NOMO-1 treated with DMSO at 0.1 percent for 48 hours (cell line): ENCODE data around the gene CDKAL1.
"Not testable (repeated sequence)": the region's sequence is repeated elsewhere in the genome, so short reads cannot be mapped to it uniquely, and the experiment has no call there.

Source experiments
- DNase-seq: peaks from one replicate; lab custom pipeline; 2025; ENCODE audit not compliant: unreplicated experiment; lab: John Stamatoyannopoulos, UW

Gene CDKAL1

DNA sequence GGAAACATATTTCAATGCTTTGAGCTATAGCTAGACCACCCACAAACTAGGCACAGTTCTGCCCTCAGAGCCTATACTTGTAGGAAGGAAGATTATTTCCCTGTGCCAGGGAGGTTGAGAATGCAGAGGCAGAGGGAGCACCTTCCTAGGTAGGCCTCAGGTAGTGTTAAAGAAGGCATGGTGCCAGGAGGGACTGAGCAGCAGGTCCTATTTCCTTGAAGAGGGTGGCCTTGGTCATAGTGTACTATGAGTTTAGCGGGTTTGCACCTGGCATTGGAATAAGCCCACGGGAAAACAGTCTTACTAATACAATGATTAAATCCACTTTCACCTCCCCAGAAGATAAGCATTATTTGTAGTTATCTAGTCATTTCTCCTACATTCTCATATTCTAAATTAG, 375.4 kb downstream of the CDKAL1 start:
- no peak for DNase-seq

DNA sequence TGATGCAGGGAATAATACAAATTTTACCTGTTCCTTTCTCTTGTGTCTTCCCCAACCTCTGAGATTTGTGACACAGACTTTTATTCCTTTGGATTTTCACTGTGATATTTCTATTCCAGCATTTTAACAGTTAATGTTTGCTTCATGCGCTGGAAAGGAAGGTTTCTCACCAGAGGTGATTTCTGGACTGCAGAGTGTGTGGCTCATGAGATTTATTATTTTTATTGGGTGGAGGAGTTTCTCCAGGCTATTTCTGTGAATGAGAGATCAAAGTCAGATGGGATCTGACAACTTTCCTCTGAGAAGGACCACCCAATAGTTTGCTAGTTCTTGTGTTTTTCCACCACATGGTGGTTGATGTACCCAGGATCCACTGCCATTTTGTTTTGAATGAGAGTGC, 377.5 kb downstream of the CDKAL1 start:
- DNase-seq = no peak

DNA sequence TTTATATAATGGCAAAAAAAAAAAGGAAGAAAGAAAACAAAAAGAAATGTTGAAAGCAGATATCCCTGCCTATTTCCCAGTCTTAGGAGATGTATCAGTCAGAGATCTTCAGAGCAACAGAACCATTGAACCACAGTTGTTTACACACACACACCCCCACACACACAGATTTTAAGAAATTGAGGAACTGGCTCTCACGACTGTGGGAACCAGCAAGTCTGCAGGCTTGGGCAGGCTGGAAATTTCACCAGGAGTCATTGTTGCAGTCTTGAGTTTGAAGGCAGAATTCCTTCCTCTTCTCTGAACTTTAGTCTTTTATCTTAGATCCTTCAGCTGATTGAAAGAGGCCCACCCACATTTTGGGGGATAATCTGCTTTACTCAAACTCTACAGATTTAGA, 380.9 kb downstream of the CDKAL1 start:
- DNase-seq = no peak

DNA sequence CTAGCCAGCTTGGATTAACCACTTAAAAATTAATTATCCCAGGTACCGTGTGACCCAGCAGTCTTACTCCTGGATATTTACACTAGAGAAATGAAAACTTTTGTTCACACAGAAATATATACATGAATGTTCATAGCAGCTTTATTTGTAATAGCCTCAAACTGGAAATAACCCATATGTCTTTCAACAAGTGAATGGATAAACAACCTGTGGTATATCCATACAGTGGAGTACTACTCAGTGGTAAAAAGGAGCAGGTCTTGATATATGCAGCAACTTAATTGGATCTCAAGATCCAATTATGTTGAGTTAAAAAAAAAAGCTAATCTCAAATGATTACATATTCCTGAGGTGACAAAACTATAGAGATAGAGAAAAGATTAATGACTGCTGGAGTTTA, 381.4 kb downstream of the CDKAL1 start:
- DNase-seq = no peak

DNA sequence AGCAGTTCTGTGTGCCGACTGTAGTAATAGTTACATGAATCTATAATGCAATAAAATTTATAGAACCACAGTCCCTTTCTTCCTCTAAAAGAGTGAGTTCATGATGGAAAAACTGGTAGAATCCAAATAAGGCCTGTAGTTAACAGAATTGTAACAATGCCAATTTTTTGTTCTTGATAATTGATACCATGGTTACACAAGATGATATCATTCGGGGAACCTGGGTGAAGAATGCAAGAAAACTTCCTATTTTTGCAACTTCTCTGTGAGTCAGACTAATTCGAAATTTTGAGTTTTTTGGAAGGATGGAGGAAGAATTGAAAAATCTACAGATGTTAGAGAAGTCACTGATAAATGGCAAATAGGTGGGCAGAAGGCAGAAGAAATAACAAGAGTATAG, 381.8 kb downstream of the CDKAL1 start:
- DNase-seq = no peak

DNA sequence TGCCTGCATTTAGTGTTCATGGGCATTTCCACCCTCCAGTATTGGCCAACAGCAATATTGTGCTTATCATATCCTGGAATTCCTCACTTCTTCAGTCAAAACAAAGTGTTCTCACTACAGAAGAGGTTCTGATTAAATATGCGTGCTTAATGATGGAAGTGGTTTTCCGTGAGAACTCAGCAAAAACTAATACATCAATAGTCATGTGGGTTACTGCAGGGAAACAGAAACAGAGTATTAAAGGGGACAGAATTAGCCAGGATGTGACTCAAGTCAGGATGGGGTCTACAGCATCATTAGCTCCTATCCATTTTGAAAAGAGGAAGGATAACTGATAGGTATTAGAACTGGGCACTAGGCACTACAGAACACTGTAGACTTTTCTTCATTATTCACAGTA, 384.6 kb downstream of the CDKAL1 start:
- DNase-seq = no peak

DNA sequence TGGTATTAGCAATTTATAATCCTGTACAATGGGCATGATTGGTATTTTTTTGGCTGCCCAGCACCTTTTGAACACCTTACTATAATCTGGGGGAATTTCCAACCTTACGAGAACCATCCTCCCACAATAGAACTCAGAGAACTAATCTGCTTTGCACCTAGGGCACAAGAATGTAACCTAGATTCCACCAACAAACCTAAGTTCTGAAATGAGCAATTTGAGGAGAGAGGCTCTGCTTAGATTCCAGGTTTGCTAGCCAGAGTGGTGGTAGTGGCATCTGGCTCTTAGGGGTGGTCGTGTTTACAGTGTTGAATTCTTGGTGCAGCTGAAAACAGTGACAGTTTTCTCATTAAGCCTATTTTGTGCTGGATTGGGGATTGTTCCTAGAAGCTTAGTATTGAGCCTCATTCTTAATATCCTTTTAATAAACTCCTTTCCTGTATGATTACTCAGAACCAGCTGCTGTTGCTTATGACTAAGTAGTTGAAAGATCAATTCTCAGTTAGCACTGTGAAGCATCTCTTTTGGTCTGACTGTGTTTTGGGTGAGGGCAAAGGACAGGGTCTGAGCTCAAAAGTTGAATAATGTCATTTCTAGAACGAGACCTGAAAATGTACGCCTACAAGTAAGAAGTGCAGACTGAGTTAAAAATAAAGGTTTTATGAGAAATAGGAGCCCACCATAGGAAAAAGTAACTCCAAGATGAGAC, 385.6 kb downstream of the CDKAL1 start:
- DNase-seq = no peak

DNA sequence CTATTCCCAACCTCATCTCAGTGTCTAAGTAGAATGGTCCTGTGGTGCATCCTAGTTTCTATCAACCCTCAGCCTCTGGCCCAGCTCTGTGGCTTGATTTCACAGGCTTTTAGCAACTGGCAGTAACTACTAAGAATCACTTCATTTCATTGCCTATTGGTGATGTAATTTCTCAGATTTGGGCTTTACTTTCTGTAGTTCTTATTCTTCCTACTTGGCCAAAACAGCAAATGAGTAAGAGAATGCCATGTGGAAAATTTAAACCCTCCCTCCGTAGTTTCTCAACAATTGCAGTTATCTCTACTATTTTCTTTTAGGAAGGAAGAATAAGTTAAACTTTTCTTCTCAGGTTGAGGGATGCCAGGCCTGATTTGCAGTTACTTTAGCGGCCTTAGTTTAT, 387.3 kb downstream of the CDKAL1 start:
- no peak for DNase-seq

DNA sequence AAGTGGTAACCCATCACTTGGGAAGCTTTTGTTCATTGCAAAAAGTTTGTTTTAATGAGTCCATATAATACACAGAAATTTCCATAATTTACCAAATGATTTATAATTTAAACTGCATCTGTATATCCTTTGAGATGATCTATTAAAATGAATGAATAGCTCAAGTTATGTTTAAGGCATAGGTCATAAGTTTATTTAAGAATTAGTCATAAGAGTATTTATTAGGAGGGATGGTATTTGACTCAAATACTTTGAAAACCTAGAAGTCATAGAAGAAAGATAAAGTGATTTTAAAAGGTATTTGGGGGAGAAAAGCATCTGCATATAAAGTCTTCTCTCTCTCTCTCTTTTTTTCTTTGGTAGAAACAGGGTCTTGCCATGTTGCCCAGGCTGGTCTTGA, 388.5 kb downstream of the CDKAL1 start:
- no peak for DNase-seq

DNA sequence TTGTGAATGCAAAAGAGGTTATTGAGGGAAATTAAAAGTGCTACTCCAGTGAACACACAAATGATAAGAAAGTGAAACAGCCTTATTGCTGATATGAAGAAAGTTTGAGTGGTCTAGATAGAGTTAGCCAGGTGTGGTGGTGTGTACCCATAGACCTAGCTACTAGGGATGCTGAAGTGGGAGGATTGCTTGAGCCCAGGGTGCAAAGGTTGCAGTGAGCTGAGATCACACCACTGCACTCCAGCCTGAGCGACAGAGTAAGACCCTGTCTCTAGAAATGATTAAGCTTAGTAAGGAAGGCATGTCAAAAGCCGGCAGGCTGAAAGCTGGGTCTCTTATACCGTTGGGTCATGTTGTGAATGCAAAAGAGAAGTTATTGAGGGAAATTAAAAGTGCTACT, 389.8 kb downstream of the CDKAL1 start:
- DNase-seq = not testable (repeated sequence)

DNA sequence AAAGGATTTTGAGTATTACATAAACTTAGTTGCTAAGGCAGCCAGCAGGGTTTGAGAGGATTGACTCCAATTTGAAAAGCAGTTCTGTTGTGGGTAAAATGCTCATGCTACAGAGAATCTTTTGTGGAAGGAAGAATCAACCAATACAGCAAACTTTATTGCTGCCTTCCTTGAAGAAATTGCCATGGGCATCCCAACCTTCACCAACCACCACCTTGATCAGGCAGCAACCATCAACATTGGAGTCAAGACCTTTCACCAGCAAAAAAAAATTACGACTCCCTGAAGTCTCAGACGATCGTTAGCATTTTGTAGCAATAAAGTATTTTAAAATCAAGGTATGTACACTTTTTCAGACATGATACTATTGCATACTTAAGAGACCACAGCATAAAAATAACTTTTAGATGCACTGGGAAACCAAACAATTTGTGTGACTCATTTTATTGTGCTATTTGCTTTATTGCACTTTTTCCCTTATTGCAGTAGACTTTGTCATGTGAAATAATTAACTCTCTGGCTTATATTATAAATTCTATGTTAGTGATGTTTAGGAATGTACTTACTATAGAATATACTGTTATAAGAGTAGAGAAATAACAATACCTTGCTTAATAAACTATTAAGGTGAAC, 390.8 kb downstream of the CDKAL1 start:
- DNase-seq = no peak

DNA sequence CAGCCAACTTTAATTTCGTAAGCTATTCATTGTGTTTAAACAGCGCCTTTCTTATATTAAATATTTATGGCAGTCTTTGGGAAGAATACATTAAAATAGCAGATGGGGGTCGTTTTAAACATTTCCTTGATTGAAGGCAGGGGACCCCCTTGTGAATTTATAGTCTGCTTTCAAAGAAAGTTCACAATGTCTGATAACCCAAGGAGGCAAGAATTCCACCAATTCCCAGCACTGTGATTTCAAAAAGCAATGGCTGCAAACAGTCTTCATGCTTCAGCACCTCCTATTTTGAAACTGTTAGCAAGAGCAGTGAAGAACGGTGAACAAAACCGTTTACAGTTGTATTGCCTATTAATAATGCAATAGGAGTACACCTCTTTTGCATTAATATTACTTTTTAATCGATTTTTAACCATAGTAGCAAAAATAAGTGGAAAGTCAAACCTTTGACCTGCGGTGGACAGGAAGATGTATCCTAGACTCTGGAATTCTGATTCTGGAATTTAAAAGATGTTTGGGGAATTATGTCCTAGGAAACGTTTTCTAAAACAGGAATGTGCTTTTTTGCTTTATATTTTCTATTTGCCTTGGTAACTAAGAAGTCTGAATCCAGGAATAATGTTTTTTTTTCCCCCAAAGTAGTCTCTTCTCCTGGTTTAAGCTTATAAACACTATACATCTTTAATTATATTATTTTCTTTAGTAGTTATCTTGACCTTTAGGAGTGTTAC, 393.0 kb downstream of the CDKAL1 start:
- DNase-seq = no peak

DNA sequence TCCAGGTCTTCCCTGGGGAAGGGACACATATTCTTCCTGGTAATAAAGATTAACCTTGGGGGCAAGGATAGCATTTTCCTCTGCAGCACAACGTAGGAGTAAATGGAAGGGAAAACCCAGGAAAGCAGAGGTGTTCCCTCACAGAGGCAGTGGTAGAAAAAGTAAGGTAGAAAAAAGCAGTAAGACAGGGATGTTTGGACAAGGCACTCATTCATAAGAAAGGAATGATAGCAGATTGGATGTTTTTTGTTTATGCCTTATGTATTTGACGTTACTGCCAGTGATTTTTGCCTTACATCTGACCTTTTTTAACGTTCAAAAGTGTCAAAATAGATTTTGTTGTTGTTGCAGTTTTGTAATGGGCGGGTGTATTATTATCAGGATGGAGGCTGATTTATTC, 395.0 kb downstream of the CDKAL1 start:
- no peak for DNase-seq

DNA sequence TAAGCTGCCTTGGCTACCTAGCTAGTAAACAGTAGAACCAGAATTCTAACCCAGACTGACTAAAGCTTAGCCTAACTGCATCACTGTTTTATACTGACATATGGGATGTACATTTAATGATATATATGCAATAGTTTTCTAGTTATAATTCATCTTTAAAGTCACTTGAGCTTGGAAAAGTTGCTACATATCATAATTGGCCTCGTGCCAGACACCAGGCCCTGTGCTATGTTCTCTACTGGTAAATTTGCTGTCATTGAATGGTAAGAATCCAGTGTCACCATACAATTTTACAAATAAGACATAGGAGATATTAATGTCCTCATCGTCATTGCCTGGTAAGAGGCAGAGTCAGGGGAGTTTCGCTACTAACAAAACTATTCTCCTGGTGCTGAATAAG, 396.8 kb downstream of the CDKAL1 start:
- no peak for DNase-seq

DNA sequence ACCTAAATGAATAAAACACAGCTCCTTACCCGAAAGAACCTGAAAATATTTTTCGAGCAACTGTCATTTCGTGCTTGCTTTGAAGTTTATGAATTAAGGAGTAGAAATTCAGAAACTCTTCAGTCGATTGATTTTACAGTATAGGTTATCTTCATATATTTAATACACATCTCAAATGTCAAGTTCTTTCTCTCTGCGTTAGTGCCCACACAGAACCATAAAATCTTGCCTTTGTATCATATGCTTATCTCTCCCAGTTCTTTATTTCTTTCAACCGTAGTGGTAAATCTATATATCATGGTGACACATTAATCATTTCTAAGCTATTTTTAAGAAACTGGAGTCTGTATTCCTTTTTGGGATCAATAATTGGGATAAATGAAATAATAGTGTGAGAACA, 397.5 kb downstream of the CDKAL1 start:
- DNase-seq = no peak

DNA sequence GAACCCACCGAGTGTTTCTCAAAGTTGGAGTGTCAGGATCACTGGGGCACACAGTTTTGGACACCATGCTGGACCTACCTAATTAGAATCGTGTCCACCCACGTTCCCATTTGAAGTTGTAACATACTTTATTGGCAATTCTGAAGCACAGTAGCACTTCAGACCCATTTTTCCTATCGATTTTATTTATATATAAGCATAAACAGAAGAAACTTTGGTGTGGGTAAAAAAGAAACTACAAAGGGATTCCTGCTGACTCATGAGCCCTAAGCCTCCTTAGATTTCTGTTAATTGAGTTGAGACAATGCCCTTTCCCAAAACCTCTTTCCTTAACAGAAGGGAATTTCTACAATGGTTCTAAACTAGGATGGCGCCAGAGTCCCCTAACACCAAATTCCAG, 398.0 kb downstream of the CDKAL1 start:
- DNase-seq = no peak

DNA sequence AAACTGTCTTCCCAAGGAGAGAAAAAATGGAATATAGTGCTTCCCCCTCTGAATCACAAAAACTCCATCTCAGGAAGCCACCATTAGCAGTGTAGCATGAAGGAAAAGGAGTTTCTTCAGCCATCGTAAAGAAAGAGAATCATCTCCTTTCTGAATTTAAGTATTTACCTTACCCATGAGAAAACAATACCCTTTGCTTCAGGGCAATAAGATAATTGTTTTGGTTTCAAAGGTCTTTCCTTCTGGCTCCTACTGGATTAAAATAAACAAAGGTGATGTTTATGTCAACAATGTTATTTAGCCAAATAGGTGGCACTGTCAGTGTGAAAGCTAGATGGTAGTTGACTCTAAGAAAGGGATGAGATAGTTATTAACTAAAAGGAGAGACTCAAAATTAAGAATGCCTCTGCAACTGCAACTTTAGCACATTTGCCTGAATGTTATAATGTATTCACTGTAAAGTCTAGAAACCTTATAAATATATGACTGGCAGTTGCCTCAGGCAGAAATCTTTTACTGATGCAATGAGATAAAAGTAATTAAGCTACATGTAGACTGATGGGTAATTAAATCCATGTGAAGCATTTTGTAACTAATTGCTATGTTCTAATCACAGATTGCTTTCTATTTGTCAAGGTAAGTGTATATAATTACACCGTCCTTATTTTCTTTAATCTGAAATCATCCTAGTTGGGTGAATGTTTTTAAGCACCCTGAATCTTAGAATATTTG, 399.0 kb downstream of the CDKAL1 start:
- DNase-seq = no peak

DNA sequence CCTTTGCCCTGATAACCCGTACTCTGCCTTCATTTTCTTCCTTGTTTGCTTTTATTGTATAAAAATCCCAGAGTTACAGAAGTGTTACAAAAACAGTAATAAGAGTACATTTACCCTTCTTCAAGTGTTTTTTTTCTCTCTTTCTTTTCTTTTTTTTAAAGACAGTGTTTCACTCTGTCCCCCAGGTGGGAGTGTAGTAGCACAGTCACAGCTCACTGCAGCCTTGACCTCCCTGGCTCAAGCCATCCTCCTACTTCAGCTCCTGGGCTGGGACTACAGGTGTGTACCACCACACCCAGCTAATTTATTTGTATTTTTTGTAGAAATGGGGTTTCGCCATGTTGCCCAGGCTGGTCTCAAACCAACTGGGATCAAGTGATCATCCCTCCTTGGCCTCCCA, 402.7 kb downstream of the CDKAL1 start:
- no peak for DNase-seq

DNA sequence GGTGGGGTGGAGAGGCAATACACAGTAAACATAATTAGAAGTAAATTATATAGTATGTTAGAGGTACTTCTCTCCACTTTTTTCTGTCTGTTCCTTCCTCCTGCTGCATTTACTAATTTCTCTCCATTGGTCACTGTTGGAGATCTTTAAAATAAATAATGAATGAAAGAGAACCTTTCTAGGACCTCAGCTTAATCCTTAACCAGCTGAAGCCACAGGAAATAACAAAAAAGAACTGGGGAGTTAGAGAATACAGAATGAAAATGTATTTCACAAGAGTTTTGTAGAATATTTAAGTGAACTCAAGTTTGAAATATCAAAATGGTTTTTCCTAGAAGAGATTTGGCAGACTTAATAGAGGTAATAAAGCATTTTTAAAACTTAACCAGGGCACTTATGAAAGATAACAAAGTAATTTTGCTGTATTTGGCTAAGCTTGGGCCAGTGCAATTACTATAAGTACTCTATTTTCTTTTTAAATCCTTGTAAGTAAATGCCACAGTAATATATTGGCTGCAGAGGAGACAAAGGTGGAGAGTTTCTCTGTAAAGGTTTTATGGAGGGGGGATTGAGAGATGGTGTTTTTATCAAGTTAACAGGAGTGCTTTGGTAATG, 405.0 kb downstream of the CDKAL1 start:
- DNase-seq = no peak

DNA sequence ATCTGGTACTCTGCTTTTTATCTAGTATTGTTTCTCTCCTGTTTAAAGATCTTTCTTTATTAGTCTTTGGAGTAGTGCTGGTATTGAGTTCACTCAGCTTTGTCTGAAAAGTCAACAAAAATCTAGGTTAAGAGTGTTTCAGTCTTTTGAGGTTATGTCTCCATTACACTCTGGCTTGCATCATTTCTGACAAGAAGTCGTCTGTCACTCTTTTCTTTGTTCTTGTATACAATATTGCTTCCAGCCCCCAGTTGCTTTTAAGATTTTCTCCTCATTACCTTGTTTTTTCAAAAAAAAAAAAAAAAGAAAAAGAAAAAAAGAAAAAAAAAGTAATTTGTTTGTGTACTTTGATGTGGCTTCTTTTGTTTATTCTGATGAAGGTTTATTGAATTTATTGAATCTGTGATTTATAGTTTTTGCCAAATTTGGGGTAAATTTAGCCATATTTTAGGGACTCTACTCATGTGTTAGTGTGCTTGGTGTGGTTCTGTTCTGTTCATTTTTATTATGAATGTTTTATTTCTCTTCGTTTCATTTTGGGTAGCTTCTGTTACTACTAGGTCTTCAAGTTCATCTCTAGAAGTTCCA, 408.9 kb downstream of the CDKAL1 start:
- no peak for DNase-seq

DNA sequence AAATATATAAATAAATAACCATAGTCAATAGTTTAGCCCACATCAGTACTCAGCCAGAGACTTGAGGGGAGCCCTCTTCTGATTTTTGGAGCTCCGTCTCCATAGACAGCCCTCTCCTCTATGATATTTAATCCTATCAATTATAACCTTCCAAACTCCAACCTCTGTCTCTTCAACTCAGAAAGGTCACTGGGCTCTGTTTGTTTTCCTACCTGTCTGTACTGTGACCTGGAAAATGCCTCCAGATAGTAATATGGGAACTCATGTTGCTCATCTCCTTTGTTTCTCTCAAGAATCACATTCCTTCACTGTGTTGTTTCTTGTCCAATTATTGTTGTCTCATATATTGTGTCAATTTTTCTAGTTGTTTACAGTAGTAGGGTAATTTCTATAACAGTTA, 409.7 kb downstream of the CDKAL1 start:
- no peak for DNase-seq
